Measurements from ENCODE around the gene CACHD1.
"Not testable (repeated sequence)": the region's sequence is repeated elsewhere in the genome, so short reads cannot be mapped to it uniquely, and the experiment has no call there.

DNA sequence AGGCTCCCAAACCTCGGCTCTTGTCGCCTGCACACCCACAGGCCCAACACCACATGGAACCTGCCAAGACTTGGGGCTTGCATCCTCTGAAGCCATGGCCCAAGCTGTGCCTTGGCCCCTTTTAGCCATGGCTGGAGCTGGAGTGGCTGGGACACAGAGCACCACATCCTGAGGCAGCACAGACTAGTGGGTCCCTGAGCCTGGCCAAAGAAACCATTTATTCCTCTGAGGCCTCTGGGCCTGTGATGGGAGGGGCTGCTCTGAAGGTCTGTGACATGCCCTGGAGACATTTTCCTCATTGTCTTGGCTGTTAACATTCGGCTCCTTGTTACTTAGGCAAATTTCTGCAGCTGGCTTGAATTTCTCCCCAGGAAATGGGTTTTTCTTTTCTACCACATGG is 141.0 kb downstream of the CACHD1 start:
- not testable (repeated sequence) for TF ChIP-seq POLR2A (IDR thresholded peaks at IDR 0.05; ENCODE audit: low read length); GATA1 (IDR thresholded peaks at IDR 0.05; ENCODE audit: low read depth, low read length)

Data from erythroblast (primary cell).